Spleen (tissue), 3 donors: ENCODE measurements around the gene MIB2.

Source experiments
- POLR2A ChIP-seq, 3 donors: fragments of 450-650 bp; IDR thresholded peaks; one replicate each; pipeline ENCODE4 v1.5.1; 2017; ENCODE audit warnings: antibody characterized with exemption in 3 of 3, mild to moderate bottlenecking in 1 of 3
- POLR2AphosphoS5 ChIP-seq, 3 donors: sonication (generic); formaldehyde crosslinking; IDR thresholded peaks; one replicate each; pipeline ENCODE4 v1.5.1; 2017; ENCODE audit warnings: antibody characterized with exemption in 3 of 3

GRCh38 chr1:1582585-1583346, 32.5 kb upstream of the MIB2 start:
- TF ChIP-seq POLR2AphosphoS5 (IDR thresholded peaks at IDR 0.05) (no peak), POLR2A (IDR thresholded peaks at IDR 0.05) (no peak)
